GM12878 (cell line): ENCODE measurements around the gene SLC35F2. TPM values are rescaled to one million over a fixed set of nuclear protein-coding genes. Genes with fewer than 3 reads are reported as not detected.

Experiments used
- ASH2L ChIP-seq: fragments of 300-600, 200-600 bp; sonication (generic); IDR thresholded peaks from 2 replicates; pipeline ENCODE4 v1.6.1; 2017; ENCODE audit warnings: low read depth, mild to moderate bottlenecking, borderline replicate concordance
- BACH1 ChIP-seq: fragments of 450-650 bp; IDR thresholded peaks from 2 replicates; pipeline ENCODE4 v1.6.1; 2017; ENCODE audit warnings: mild to moderate bottlenecking, borderline replicate concordance
- E4F1 ChIP-seq: fragments of 450-650 bp; IDR thresholded peaks from 2 replicates; pipeline ENCODE4 v1.6.1; 2018; ENCODE audit warnings: borderline replicate concordance, mild to moderate bottlenecking; ENCODE audit not compliant: partially characterized antibody
- IKZF1 ChIP-seq: fragments of 450-650 bp; conservative IDR thresholded peaks from 2 replicates; pipeline ENCODE4 v1.6.1; 2017; ENCODE audit warnings: antibody characterized with exemption, mild to moderate bottlenecking
- LARP7 ChIP-seq: fragments of 450-650 bp; IDR thresholded peaks from 2 replicates; pipeline ENCODE4 v1.6.1; 2017; ENCODE audit warnings: mild to moderate bottlenecking
- MXI1 ChIP-seq: fragments of 150-350 bp; IDR thresholded peaks from 2 replicates; pipeline ENCODE4 v1.6.1; 2011; ENCODE audit warnings: low read depth, mild to moderate bottlenecking, inconsistent platforms, low read length, improper control_type of control experiment
- PML ChIP-seq: IDR thresholded peaks from 2 replicates; pipeline ENCODE4 v1.6.1; 2012; ENCODE audit warnings: low read length, inconsistent platforms
- PRDM15 ChIP-seq: fragments of 450-650 bp; formaldehyde crosslinking; IDR thresholded peaks from 2 replicates; pipeline ENCODE4 v1.4.0; 2020; ENCODE audit warnings: mild to moderate bottlenecking, moderate library complexity
- RELB ChIP-seq: fragments of 450-650 bp; IDR thresholded peaks from 2 replicates; pipeline ENCODE4 v1.6.1; 2017; ENCODE audit warnings: low read depth, mild to moderate bottlenecking, moderate library complexity
- RFX5 ChIP-seq: IDR thresholded peaks from 2 replicates; pipeline ENCODE4 v1.6.1; 2011; ENCODE audit warnings: low read depth, low read length, improper control_type of control experiment
- YY1 ChIP-seq: IDR thresholded peaks from 2 replicates; pipeline ENCODE4 v1.6.1; 2011; ENCODE audit warnings: low read depth, mild to moderate bottlenecking, low read length
- ZBTB11 ChIP-seq: fragments of 450-650 bp; formaldehyde crosslinking; IDR thresholded peaks from 2 replicates; pipeline ENCODE4 v1.5.0; 2022; ENCODE audit warnings: mild to moderate bottlenecking, missing genetic modification characterization
- polyA plus RNA-seq, 11 experiments: library from polyadenylated mRNA; depleted of rRNA in 4 of 11; unstranded in 6 of 11; stranded (reverse) in 5 of 11; fragments of >200 nt; fragmentation: Nextera tagmentation in 4 of 11; fragmentation: Illumina TruSeq in 1 of 11; extraction: Ambion mirVana in 4 of 11; extraction: Trizol in 1 of 11; gene quantifications; 1 replicate in 1 of 11; 2 replicates in 10 of 11; pipeline versions ENCODE4 v1.2.1 to v1.2.3, GENCODE V29; 2011 to 2016; ENCODE audit warnings: inconsistent platforms in 2 of 11, missing spikeins in 2 of 11, low read depth in 1 of 11
- total RNA-seq, 4 experiments: library from RNA; depleted of rRNA in 3 of 4; stranded (reverse); fragments of >200 nt in 3 of 4; fragmentation: Illumina TruSeq in 1 of 4; extraction: Trizol in 1 of 4; gene quantifications; 2 replicates each; pipeline versions ENCODE4 v1.2.1 to v1.2.3, GENCODE V29; 2013 to 2021

Gene SLC35F2
- total and polyA plus RNA-seq, 10 of the 15 experiments (the other 5 are each of a cell fraction or from before 2014, with no cell fraction given): 15.2 to 48.8 (median 40.1) TPM

- TF ChIP-seq ZBTB11 (CRISPR knock-in tag) (no peak), MXI1 (peak; percentile 95), BACH1 (peak; percentile 82; the same call in 1 of the 2 replicates), ASH2L (peak; percentile 72; the same call in 1 of the 2 replicates), PML (peak; percentile 69; the same call in 1 of the 2 replicates), PRDM15 (CRISPR knock-in tag) (no peak), IKZF1 (peak; percentile 76), RFX5 (0 out of 2 replicates have a peak, but pooled peaks have one; percentile 57), E4F1 (no peak), YY1 (peak; percentile 85), RELB (peak; percentile 25; the same call in 1 of the 2 replicates), LARP7 (peak; percentile 92)
Observed at GRCh38 chr11:107858217-107859070, at the start of gene SLC35F2 (continued).
